Measurements from ENCODE around the gene IL10RB.
A peak's percentile ranks its signal among the peaks of the same experiment; 100 is the strongest.
"Not testable (repeated sequence)": the region's sequence is repeated elsewhere in the genome, so short reads cannot be mapped to it uniquely, and the experiment has no call there.

The IL10RB gene

GRCh38 chr21:33302055-33302454 lies 35.9 kb downstream of the IL10RB start:
- DNase-seq (ENCODE audit: low spot score), result no peak

GRCh38 chr21:33302796-33303195 lies 36.6 kb downstream of the IL10RB start:
- DNase-seq (ENCODE audit: low spot score), result no peak

GRCh38 chr21:33305344-33305671 lies 39.1 kb downstream of the IL10RB start:
- no peak for DNase-seq (ENCODE audit: low spot score)

GRCh38 chr21:33305938-33306337 lies 39.8 kb downstream of the IL10RB start:
- DNase-seq (ENCODE audit: low spot score), result no peak

GRCh38 chr21:33308586-33309490 lies 42.7 kb downstream of the IL10RB start:
- no peak for DNase-seq (ENCODE audit: low spot score)

GRCh38 chr21:33309778-33310177 lies 43.6 kb downstream of the IL10RB start:
- DNase-seq (ENCODE audit: low spot score), result no peak

GRCh38 chr21:33312121-33312520 lies 46.0 kb downstream of the IL10RB start:
- no peak for DNase-seq (ENCODE audit: low spot score)

GRCh38 chr21:33313183-33313582 lies 47.0 kb downstream of the IL10RB start:
- DNase-seq (ENCODE audit: low spot score), result no peak

- no peak for DNase-seq (ENCODE audit: low spot score)
Measured at GRCh38 chr21:33313611-33314010, 47.4 kb downstream of the IL10RB start.

- no peak for DNase-seq (ENCODE audit: low spot score)
Measured at GRCh38 chr21:33314111-33314510, 47.9 kb downstream of the IL10RB start.

- DNase-seq (ENCODE audit: low spot score), result no peak
Measured at GRCh38 chr21:33315946-33316710, 50.0 kb downstream of the IL10RB start.

- DNase-seq (ENCODE audit: low spot score), result no peak
Measured at GRCh38 chr21:33317145-33317544, 51.0 kb downstream of the IL10RB start.

GRCh38 chr21:33317786-33318486 lies 51.8 kb downstream of the IL10RB start:
- DNase-seq (ENCODE audit: low spot score), result no peak

- DNase-seq (ENCODE audit: low spot score), result not testable (repeated sequence)
Measured at GRCh38 chr21:33321005-33321404, 54.8 kb downstream of the IL10RB start.

- not testable (repeated sequence) for DNase-seq (ENCODE audit: low spot score)
Measured at GRCh38 chr21:33323610-33324009, 57.4 kb downstream of the IL10RB start.

GRCh38 chr21:33324291-33325221 lies 58.4 kb downstream of the IL10RB start, which contains the start of gene IFNAR1:
Gene IFNAR1, plus strand, starts transcription at chr21:33324970. Its CDS starts 86 bp downstream, at chr21:33325056.
- peak; percentile 98 for DNase-seq (ENCODE audit: low spot score)

GRCh38 chr21:33325222-33326067 lies 59.3 kb downstream of the IL10RB start:
- peak; percentile 82 for DNase-seq (ENCODE audit: low spot score)

- DNase-seq (ENCODE audit: low spot score), result no peak
Measured at GRCh38 chr21:33327326-33327725, 61.2 kb downstream of the IL10RB start.

- DNase-seq (ENCODE audit: low spot score), result no peak
Measured at GRCh38 chr21:33327792-33328433, 61.7 kb downstream of the IL10RB start.

- DNase-seq (ENCODE audit: low spot score), result no peak
Measured at GRCh38 chr21:33330726-33331125, 64.6 kb downstream of the IL10RB start.
